ENCODE data around the gene LARGE1.

DNA sequence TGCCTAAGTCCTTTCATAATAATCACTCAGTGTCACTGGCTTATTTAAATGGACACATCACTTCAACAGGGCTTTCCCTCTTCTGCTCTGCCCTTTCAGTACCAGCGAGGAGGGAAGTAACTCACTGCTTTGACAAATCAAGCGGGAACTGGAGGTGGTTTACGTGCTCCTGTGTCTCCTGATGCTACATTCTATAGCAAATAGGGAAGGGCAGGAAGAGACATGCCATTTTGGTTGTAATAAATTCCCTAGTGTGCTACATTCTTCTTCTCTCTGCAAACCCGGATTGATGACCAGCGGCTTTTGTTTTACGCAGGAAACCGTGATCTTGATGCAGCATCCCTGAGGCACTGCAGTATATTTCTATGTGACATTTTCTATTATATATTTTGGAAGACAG, 491.0 kb downstream of the LARGE1 start:
- no peak for TF ChIP-seq EZH2phosphoT487 (IDR thresholded peaks at IDR 0.05; ENCODE audit: borderline replicate concordance, low read length)
- TF ChIP-seq, protein P1, sequence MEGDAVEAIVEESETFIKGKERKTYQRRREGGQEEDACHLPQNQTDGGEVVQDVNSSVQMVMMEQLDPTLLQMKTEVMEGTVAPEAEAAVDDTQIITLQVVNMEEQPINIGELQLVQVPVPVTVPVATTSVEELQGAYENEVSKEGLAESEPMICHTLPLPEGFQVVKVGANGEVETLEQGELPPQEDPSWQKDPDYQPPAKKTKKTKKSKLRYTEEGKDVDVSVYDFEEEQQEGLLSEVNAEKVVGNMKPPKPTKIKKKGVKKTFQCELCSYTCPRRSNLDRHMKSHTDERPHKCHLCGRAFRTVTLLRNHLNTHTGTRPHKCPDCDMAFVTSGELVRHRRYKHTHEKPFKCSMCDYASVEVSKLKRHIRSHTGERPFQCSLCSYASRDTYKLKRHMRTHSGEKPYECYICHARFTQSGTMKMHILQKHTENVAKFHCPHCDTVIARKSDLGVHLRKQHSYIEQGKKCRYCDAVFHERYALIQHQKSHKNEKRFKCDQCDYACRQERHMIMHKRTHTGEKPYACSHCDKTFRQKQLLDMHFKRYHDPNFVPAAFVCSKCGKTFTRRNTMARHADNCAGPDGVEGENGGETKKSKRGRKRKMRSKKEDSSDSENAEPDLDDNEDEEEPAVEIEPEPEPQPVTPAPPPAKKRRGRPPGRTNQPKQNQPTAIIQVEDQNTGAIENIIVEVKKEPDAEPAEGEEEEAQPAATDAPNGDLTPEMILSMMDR (conservative IDR thresholded peaks at IDR 0.05; ENCODE audit: low read depth, low read length), result no peak
- no peak for TF ChIP-seq EZH2 (IDR thresholded peaks at IDR 0.05; ENCODE audit: low read length, unreplicated experiment)
